ENCODE results near the gene ADAMTS17. TPM values are rescaled to one million over a fixed set of nuclear protein-coding genes. Genes with fewer than 3 reads are reported as not detected.

Gene ADAMTS17
- polyA plus RNA-seq, 10 donors: 3.6 to 8.1 (median 5.5) TPM

- DNase-seq: peak in 2 of 3 donors; percentile 44 to 77
These were observed 31.8 kb downstream of the ADAMTS17 start for GRCh38 chr15:100310041-100310405.

- DNase-seq: no peak
These were observed 32.4 kb downstream of the ADAMTS17 start for GRCh38 chr15:100309109-100310040.

GRCh38 chr15:100308608-100309007, 33.2 kb downstream of the ADAMTS17 start:
- no peak for DNase-seq

- peak; percentile 29 to 84 (median 67) for DNase-seq
These were observed 33.6 kb downstream of the ADAMTS17 start for GRCh38 chr15:100308213-100308600.

GRCh38 chr15:100307241-100308212, 34.2 kb downstream of the ADAMTS17 start:
- peak; percentile 29 to 82 (median 63) for DNase-seq

GRCh38 chr15:100306098-100306497, 35.7 kb downstream of the ADAMTS17 start:
- DNase-seq: no peak

- no peak for DNase-seq
These were observed 39.8 kb downstream of the ADAMTS17 start for GRCh38 chr15:100301910-100302431.

- no peak for DNase-seq
These were observed 43.5 kb downstream of the ADAMTS17 start for GRCh38 chr15:100298257-100298656.

- no peak for DNase-seq
These were observed 44.0 kb downstream of the ADAMTS17 start for GRCh38 chr15:100297812-100298211.

- peak in 2 of 3 donors; percentile 29 to 51 for DNase-seq
These were observed 45.7 kb downstream of the ADAMTS17 start for GRCh38 chr15:100295939-100296565.

- DNase-seq: no peak
These were observed 49.8 kb downstream of the ADAMTS17 start for GRCh38 chr15:100292010-100292409.

- DNase-seq: no peak
These were observed 50.7 kb downstream of the ADAMTS17 start for GRCh38 chr15:100291106-100291505.

GRCh38 chr15:100285641-100286295, 56.0 kb downstream of the ADAMTS17 start:
- DNase-seq: no peak

GRCh38 chr15:100284701-100285100, 57.1 kb downstream of the ADAMTS17 start:
- DNase-seq: peak; percentile 42 to 79 (median 59)

GRCh38 chr15:100284191-100284590, 57.6 kb downstream of the ADAMTS17 start:
- no peak for DNase-seq

GRCh38 chr15:100281096-100281917, 60.5 kb downstream of the ADAMTS17 start:
- DNase-seq: no peak

GRCh38 chr15:100279849-100280248, 61.9 kb downstream of the ADAMTS17 start:
- no peak for DNase-seq

GRCh38 chr15:100279446-100279845, 62.3 kb downstream of the ADAMTS17 start:
- no peak for DNase-seq

- no peak for DNase-seq
These were observed 63.0 kb downstream of the ADAMTS17 start for GRCh38 chr15:100278596-100279380.
